ENCODE results near the gene YPEL1. TPM values are rescaled to one million over a fixed set of nuclear protein-coding genes. Genes with fewer than 3 reads are reported as not detected.
A peak's percentile ranks its signal among the peaks of the same experiment; 100 is the strongest.

YPEL1 gene
- polyA plus RNA-seq, 2 donors = 0.96 to 1.3 TPM

- no peaks in the 10 kb centered on the region for H3K27me3 ChIP-seq (ENCODE audit: control insufficient read depth in 1 of 2, insufficient read depth in 2 of 2, low read length in 2 of 2)
- 55 to 62% methylated on average over 5 of the region's 5 CpGs for WGBS, 2 donors
- H3K4me1 ChIP-seq (ENCODE audit: control insufficient read depth in 2 of 2, insufficient read depth in 2 of 2, low read length in 1 of 2) = no peaks in the 10 kb centered on the region
- peaks cover 22 to 62% of the 10 kb centered on the region in 2 donors for H3K36me3 ChIP-seq (ENCODE audit: control insufficient read depth in 2 of 2, insufficient read depth in 2 of 2, low read length in 1 of 2)
- H3K9me3 ChIP-seq (ENCODE audit: control insufficient read depth in 2 of 2, insufficient read depth in 1 of 2, low read depth in 1 of 2, low read length in 1 of 2) = no peaks in the 10 kb centered on the region
- H3K27ac ChIP-seq (ENCODE audit: low read depth in 2 of 2, low read length in 1 of 2) = no peak overlapping the region
- no peak overlapping the region for H3K4me3 ChIP-seq (ENCODE audit: low read depth in 1 of 2, low read length in 2 of 2)
These were observed 45.2 kb downstream of the YPEL1 start for GRCh38 chr22:21690401-21690801.

- Histone ChIP-seq H3K4me3 (ENCODE audit: low read depth in 1 of 2, low read length in 2 of 2) (no peak overlapping the region), H3K9me3 (ENCODE audit: control insufficient read depth in 2 of 2, insufficient read depth in 1 of 2, low read depth in 1 of 2, low read length in 1 of 2) (no peaks in the 10 kb centered on the region), H3K4me1 (ENCODE audit: control insufficient read depth in 2 of 2, insufficient read depth in 2 of 2, low read length in 1 of 2) (no peaks in the 10 kb centered on the region), H3K27me3 (ENCODE audit: control insufficient read depth in 1 of 2, insufficient read depth in 2 of 2, low read length in 2 of 2) (no peaks in the 10 kb centered on the region), H3K36me3 (ENCODE audit: control insufficient read depth in 2 of 2, insufficient read depth in 2 of 2, low read length in 1 of 2) (peaks cover 11 to 57% of the 10 kb centered on the region in 2 donors), H3K27ac (ENCODE audit: low read depth in 2 of 2, low read length in 1 of 2) (no peak overlapping the region)
- WGBS, 2 donors = 88 to 90% methylated on average over 20 of the region's 20 CpGs
These were observed 46.8 kb downstream of the YPEL1 start for GRCh38 chr22:21688706-21689381.

GRCh38 chr22:21688341-21688705 is 47.3 kb downstream of the YPEL1 start:
- no peak overlapping the region for H3K4me3 ChIP-seq (ENCODE audit: low read depth in 1 of 2, low read length in 2 of 2)
- H3K4me1 ChIP-seq (ENCODE audit: control insufficient read depth in 2 of 2, insufficient read depth in 2 of 2, low read length in 1 of 2) = no peaks in the 10 kb centered on the region
- H3K36me3 ChIP-seq (ENCODE audit: control insufficient read depth in 2 of 2, insufficient read depth in 2 of 2, low read length in 1 of 2) = peaks cover 8 to 56% of the 10 kb centered on the region in 2 donors
- H3K9me3 ChIP-seq (ENCODE audit: control insufficient read depth in 2 of 2, insufficient read depth in 1 of 2, low read depth in 1 of 2, low read length in 1 of 2) = no peaks in the 10 kb centered on the region
- WGBS, 2 donors = 90 to 94% methylated on average over 6 of the region's 6 CpGs
- peak overlapping the region in 1 of 2 donors; percentile 26 for H3K27ac ChIP-seq (ENCODE audit: low read depth in 2 of 2, low read length in 1 of 2)
- H3K27me3 ChIP-seq (ENCODE audit: control insufficient read depth in 1 of 2, insufficient read depth in 2 of 2, low read length in 2 of 2) = no peaks in the 10 kb centered on the region

GRCh38 chr22:21687685-21688259 is 47.8 kb downstream of the YPEL1 start:
- WGBS, 2 donors = 94% methylated on average over 9 to 11 of the region's 11 CpGs
- Histone ChIP-seq H3K36me3 (ENCODE audit: control insufficient read depth in 2 of 2, insufficient read depth in 2 of 2, low read length in 1 of 2) (peaks cover 8 to 57% of the 10 kb centered on the region in 2 donors), H3K27ac (ENCODE audit: low read depth in 2 of 2, low read length in 1 of 2) (no peak overlapping the region)

GRCh38 chr22:21686634-21687393 is 48.8 kb downstream of the YPEL1 start:
- no peaks in the 10 kb centered on the region for H3K4me1 ChIP-seq (ENCODE audit: control insufficient read depth in 2 of 2, insufficient read depth in 2 of 2, low read length in 1 of 2)
- 89 to 95% methylated on average over 23 of the region's 23 CpGs for WGBS, 2 donors
- no peaks in the 10 kb centered on the region for H3K27me3 ChIP-seq (ENCODE audit: control insufficient read depth in 1 of 2, insufficient read depth in 2 of 2, low read length in 2 of 2)
- H3K27ac ChIP-seq (ENCODE audit: low read depth in 2 of 2, low read length in 1 of 2) = no peak overlapping the region
- no peaks in the 10 kb centered on the region for H3K9me3 ChIP-seq (ENCODE audit: control insufficient read depth in 2 of 2, insufficient read depth in 1 of 2, low read depth in 1 of 2, low read length in 1 of 2)
- peaks cover 9 to 65% of the 10 kb centered on the region in 2 donors for H3K36me3 ChIP-seq (ENCODE audit: control insufficient read depth in 2 of 2, insufficient read depth in 2 of 2, low read length in 1 of 2)
- no peak overlapping the region for H3K4me3 ChIP-seq (ENCODE audit: low read depth in 1 of 2, low read length in 2 of 2)

More at GRCh38 chr22:21687685-21688259, 47.8 kb downstream of the YPEL1 start:
- H3K4me3 ChIP-seq (ENCODE audit: low read depth in 1 of 2, low read length in 2 of 2) = no peak overlapping the region
- H3K9me3 ChIP-seq (ENCODE audit: control insufficient read depth in 2 of 2, insufficient read depth in 1 of 2, low read depth in 1 of 2, low read length in 1 of 2) = no peaks in the 10 kb centered on the region
- no peaks in the 10 kb centered on the region for H3K27me3 ChIP-seq (ENCODE audit: control insufficient read depth in 1 of 2, insufficient read depth in 2 of 2, low read length in 2 of 2)
- H3K4me1 ChIP-seq (ENCODE audit: control insufficient read depth in 2 of 2, insufficient read depth in 2 of 2, low read length in 1 of 2) = no peaks in the 10 kb centered on the region

GRCh38 chr22:21686193-21686608 is 49.4 kb downstream of the YPEL1 start:
- Histone ChIP-seq H3K36me3 (ENCODE audit: control insufficient read depth in 2 of 2, insufficient read depth in 2 of 2, low read length in 1 of 2) (peaks cover 12 to 68% of the 10 kb centered on the region in 2 donors), H3K4me1 (ENCODE audit: control insufficient read depth in 2 of 2, insufficient read depth in 2 of 2, low read length in 1 of 2) (no peaks in the 10 kb centered on the region), H3K4me3 (ENCODE audit: low read depth in 1 of 2, low read length in 2 of 2) (no peak overlapping the region), H3K9me3 (ENCODE audit: control insufficient read depth in 2 of 2, insufficient read depth in 1 of 2, low read depth in 1 of 2, low read length in 1 of 2) (no peaks in the 10 kb centered on the region), H3K27ac (ENCODE audit: low read depth in 2 of 2, low read length in 1 of 2) (no peak overlapping the region), H3K27me3 (ENCODE audit: control insufficient read depth in 1 of 2, insufficient read depth in 2 of 2, low read length in 2 of 2) (no peaks in the 10 kb centered on the region)
- 94 to 96% methylated on average over 8 of the region's 8 CpGs for WGBS, 2 donors

- 82 to 84% methylated on average over 8 of the region's 8 CpGs for whole genome bisulfite sequencing, 2 donors
- H3K27me3 ChIP-seq (ENCODE audit: control insufficient read depth in 1 of 2, insufficient read depth in 2 of 2, low read length in 2 of 2) = no peaks in the 10 kb centered on the region
- no peak overlapping the region for H3K27ac ChIP-seq (ENCODE audit: low read depth in 2 of 2, low read length in 1 of 2)
- peaks cover 12 to 70% of the 10 kb centered on the region in 2 donors for H3K36me3 ChIP-seq (ENCODE audit: control insufficient read depth in 2 of 2, insufficient read depth in 2 of 2, low read length in 1 of 2)
- H3K9me3 ChIP-seq (ENCODE audit: control insufficient read depth in 2 of 2, insufficient read depth in 1 of 2, low read depth in 1 of 2, low read length in 1 of 2) = no peaks in the 10 kb centered on the region
- H3K4me1 ChIP-seq (ENCODE audit: control insufficient read depth in 2 of 2, insufficient read depth in 2 of 2, low read length in 1 of 2) = no peaks in the 10 kb centered on the region
- H3K4me3 ChIP-seq (ENCODE audit: low read depth in 1 of 2, low read length in 2 of 2) = no peak overlapping the region
These were observed 50.5 kb downstream of the YPEL1 start for GRCh38 chr22:21685164-21685513.

GRCh38 chr22:21684492-21685163 is 51.0 kb downstream of the YPEL1 start:
- H3K27me3 ChIP-seq (ENCODE audit: control insufficient read depth in 1 of 2, insufficient read depth in 2 of 2, low read length in 2 of 2) = no peaks in the 10 kb centered on the region
- H3K4me3 ChIP-seq (ENCODE audit: low read depth in 1 of 2, low read length in 2 of 2) = no peak overlapping the region
- peaks cover 12 to 68% of the 10 kb centered on the region in 2 donors for H3K36me3 ChIP-seq (ENCODE audit: control insufficient read depth in 2 of 2, insufficient read depth in 2 of 2, low read length in 1 of 2)
- H3K9me3 ChIP-seq (ENCODE audit: control insufficient read depth in 2 of 2, insufficient read depth in 1 of 2, low read depth in 1 of 2, low read length in 1 of 2) = no peaks in the 10 kb centered on the region
- no peak overlapping the region for H3K27ac ChIP-seq (ENCODE audit: low read depth in 2 of 2, low read length in 1 of 2)
- WGBS, 2 donors = 92 to 96% methylated on average over 19 of the region's 19 CpGs
- no peaks in the 10 kb centered on the region for H3K4me1 ChIP-seq (ENCODE audit: control insufficient read depth in 2 of 2, insufficient read depth in 2 of 2, low read length in 1 of 2)

GRCh38 chr22:21683401-21683811 is 52.2 kb downstream of the YPEL1 start:
- H3K9me3 ChIP-seq (ENCODE audit: control insufficient read depth in 2 of 2, insufficient read depth in 1 of 2, low read depth in 1 of 2, low read length in 1 of 2) = no peaks in the 10 kb centered on the region
- no peak overlapping the region for H3K4me3 ChIP-seq (ENCODE audit: low read depth in 1 of 2, low read length in 2 of 2)
- WGBS, 2 donors = 75 to 93% methylated on average over 7 of the region's 7 CpGs
- no peak overlapping the region for H3K27ac ChIP-seq (ENCODE audit: low read depth in 2 of 2, low read length in 1 of 2)
- H3K4me1 ChIP-seq (ENCODE audit: control insufficient read depth in 2 of 2, insufficient read depth in 2 of 2, low read length in 1 of 2) = no peaks in the 10 kb centered on the region
- H3K27me3 ChIP-seq (ENCODE audit: control insufficient read depth in 1 of 2, insufficient read depth in 2 of 2, low read length in 2 of 2) = no peaks in the 10 kb centered on the region
- peaks cover 12 to 60% of the 10 kb centered on the region in 2 donors for H3K36me3 ChIP-seq (ENCODE audit: control insufficient read depth in 2 of 2, insufficient read depth in 2 of 2, low read length in 1 of 2)
